A549 treated with Mapracorat at 1 μM for 4 hours (cell line): Measurements from ENCODE around the gene B4GALNT1. TPM values are rescaled to one million over a fixed set of nuclear protein-coding genes. Genes with fewer than 3 reads are reported as not detected.

ENCODE experiments used
- total RNA-seq: library from RNA; stranded (reverse); fragments of 200-300 nt; extraction: Qiagen RNA extraction; gene quantifications from 5 replicates; pipeline ENCODE4 v1.2.3, GENCODE V29; 2022

B4GALNT1 gene
- total RNA-seq, result 30.6 to 47.9 TPM (median 44.0 TPM) in 5 replicates

DNA sequence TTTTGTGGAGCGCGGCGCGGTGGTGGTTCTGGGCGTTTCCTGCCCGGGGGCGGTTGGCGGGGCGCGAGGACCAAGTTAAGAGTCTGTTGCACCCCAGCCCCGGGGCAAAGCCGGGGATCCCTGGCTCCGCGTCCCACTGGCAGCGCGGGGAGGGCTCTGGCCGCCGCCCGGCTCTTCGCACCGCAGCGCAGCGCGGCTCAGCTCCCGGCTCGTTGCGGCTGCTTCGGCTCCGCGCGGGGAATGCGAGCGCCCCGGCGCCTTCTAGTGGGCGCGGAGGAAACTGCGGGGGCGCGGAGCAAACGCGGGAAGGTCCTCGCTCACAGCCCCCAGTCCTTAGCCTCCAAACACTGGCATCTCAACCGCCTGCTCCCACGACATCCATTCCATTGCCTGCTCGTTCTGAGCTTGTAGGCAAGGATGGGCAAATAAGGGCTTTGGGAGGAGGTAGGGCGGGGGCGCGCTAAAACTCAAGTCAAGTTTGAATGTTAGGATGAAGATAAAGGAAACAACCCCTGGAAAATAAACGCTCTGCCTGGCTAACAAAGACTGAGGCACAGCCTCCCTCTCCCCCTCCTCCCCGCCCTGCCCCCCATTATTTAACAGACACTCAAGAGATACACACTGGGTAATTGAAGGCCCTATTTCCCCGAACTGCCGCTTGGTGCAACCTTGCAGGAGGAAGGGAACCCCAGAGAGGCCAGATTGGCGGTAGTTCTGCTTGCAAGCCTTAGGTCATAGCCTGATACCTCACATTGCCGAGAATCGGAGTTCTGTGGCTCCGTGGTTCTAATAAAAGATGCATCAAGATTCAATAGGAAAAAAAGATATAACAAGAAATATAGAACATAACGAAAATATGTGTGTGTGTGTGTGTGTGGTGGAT, at the start of gene B4GALNT1:
B4GALNT1 (minus strand) TSS at position 244 of the 883 bp plus-strand sequence. CDS start 1,069 bp downstream, outside the sequence.

DNA sequence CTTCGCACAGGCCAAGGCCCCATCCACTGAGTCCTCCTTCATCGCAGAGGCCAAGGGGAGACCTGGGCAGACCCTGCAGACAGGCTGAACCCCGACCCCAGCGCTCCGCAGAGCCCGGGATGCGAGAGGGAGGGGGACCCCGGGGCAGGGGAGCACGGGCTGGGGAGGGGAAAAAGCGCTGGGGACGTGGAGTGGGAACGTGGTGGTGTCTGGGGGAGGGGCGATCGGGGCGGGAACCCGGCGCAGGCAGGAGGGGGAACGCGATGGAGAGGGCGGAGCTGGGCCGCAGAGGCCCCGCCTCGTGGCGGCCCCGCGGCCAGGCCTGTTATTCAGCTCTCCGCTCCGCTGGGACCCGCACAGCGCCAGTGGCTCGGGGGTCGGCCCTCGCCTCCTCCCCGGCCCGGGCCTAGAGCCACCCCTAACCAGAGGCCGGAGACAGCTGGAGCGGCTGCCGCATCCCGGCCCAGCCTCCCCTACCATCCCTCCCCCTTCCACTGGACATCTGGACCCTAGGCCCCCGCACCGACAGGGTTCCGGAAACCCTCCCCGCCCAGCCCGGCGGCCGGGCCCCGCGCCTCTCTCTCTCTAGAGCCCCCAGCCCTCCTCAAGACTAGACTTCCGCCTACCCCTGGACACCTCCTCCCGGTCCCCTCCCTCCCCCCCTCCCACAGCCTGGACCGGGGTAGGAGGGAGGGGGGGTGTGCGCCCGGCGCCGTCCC, 21.7 kb downstream of the B4GALNT1 start, which contains the start of gene ARHGEF25:
ARHGEF25 (plus strand) TSS at position 328 of the 719 bp plus-strand sequence. CDS start 460 bp downstream, outside the sequence.

GRCh38 chr12:57604454-57604991, 28.5 kb downstream of the B4GALNT1 start, which contains the start of gene DTX3:
Gene DTX3 (plus strand): TSS chr12:57604824. CDS start chr12:57606518, 1,694 bp downstream.

DNA sequence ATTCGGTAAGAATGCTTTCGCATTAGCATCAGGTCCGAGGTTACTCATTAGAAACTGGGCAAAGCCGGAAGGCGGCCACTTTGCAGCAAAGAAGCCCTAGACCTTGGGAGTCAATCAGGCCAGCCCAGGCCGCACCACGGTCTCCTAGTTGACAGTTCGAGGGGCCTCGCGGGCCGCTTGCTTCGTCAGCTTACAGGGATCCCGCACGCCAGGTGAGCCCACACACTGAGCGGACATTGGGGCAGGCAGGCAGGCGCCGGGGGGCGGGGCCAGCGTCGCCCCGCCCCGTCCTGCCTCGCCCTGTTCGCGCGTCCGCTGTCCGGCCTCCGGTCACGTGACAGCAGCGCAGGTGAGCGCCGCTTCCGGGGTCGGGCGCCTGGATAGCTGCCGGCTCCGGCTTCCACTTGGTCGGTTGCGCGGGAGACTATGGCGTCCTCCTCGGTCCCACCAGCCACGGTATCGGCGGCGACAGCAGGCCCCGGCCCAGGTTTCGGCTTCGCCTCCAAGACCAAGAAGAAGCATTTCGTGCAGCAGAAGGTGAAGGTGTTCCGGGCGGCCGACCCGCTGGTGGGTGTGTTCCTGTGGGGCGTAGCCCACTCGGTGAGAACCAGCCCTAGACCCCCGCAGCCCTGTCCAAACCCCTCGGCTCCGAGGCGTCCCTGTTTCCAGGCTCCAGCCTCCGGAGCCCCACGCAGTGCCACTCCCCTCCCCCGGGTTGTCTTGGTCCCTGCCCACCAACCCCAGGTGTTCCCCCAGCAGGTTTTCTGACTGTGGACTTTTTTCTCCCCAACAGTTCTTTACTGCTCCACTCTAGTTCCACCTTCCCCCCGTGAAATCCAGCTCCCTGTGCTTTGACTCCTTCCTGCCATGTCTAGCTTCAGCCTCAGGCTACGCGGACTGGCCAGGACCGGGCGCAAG, 41.9 kb downstream of the B4GALNT1 start, which contains the start of gene PIP4K2C:
PIP4K2C (plus strand) TSS at position 329 of the 918 bp plus-strand sequence; CDS start at position 427, 98 bp downstream.

Other genes with a start within 250 kb of the B4GALNT1 start
- 7.2 to 8.8 TPM (median 7.9 TPM) in 5 replicates for gene R3HDM2, start 202.2 kb downstream of the B4GALNT1 start, total RNA-seq
- not detected in 5 replicates for gene INHBC, start 198.4 kb downstream of the B4GALNT1 start, total RNA-seq
- gene INHBE, start 177.9 kb downstream of the B4GALNT1 start, total RNA-seq, result 0.05 to 0.09 TPM in 2 of 5 replicates, not detected in the others
- 5.7 to 7.0 TPM (median 6.5 TPM) in 5 replicates for gene GLI1, start 173.4 kb downstream of the B4GALNT1 start, total RNA-seq
- 0.19 to 0.83 TPM (median 0.35 TPM) in 5 replicates for gene ARHGAP9, start 153.3 kb downstream of the B4GALNT1 start, total RNA-seq
- 137 to 249 TPM (median 138 TPM) in 5 replicates for gene MARS1, start 145.1 kb downstream of the B4GALNT1 start, total RNA-seq
- 27.8 to 30.1 TPM (median 28.8 TPM) in 5 replicates for gene DDIT3, start 112.7 kb downstream of the B4GALNT1 start, total RNA-seq
- 19.4 to 27.6 TPM (median 26.6 TPM) in 5 replicates for gene MBD6, start 110.4 kb downstream of the B4GALNT1 start, total RNA-seq
- 117 to 160 TPM (median 118 TPM) in 5 replicates for gene DCTN2, start 86.0 kb downstream of the B4GALNT1 start, total RNA-seq
- 0.13 to 0.29 TPM (median 0.20 TPM) in 5 replicates for gene KIF5A, start 83.2 kb downstream of the B4GALNT1 start, total RNA-seq
- 38.3 to 48.9 TPM (median 42.1 TPM) in 5 replicates for gene PIP4K2C, start 42.0 kb downstream of the B4GALNT1 start, total RNA-seq
- 16.1 to 21.0 TPM (median 17.8 TPM) in 5 replicates for gene DTX3, start 28.4 kb downstream of the B4GALNT1 start, total RNA-seq
- 4.4 to 5.9 TPM (median 5.3 TPM) in 5 replicates for gene ARHGEF25, start 21.8 kb downstream of the B4GALNT1 start, total RNA-seq
- 113 to 119 TPM (median 115 TPM) in 5 replicates for gene OS9, start 60.9 kb upstream of the B4GALNT1 start, total RNA-seq
- gene AGAP2, start 105.5 kb upstream of the B4GALNT1 start, total RNA-seq, result 0.08 to 0.23 TPM (median 0.14 TPM) in 5 replicates
- 15.2 to 21.0 TPM (median 16.4 TPM) in 5 replicates for gene TSPAN31, start 111.8 kb upstream of the B4GALNT1 start, total RNA-seq
- 237 to 273 TPM (median 248 TPM) in 5 replicates for gene CDK4, start 119.1 kb upstream of the B4GALNT1 start, total RNA-seq
- gene MARCHF9, start 121.9 kb upstream of the B4GALNT1 start, total RNA-seq, result 6.9 to 8.7 TPM (median 7.3 TPM) in 5 replicates
- 1.5 to 2.8 TPM (median 1.7 TPM) in 5 replicates for gene CYP27B1, start 133.9 kb upstream of the B4GALNT1 start, total RNA-seq
- gene METTL1, start 138.9 kb upstream of the B4GALNT1 start, total RNA-seq, result 47.6 to 55.6 TPM (median 52.6 TPM) in 5 replicates
- 4.8 to 5.7 TPM (median 5.6 TPM) in 5 replicates for gene EEF1AKMT3, start 139.4 kb upstream of the B4GALNT1 start, total RNA-seq
- 66.3 to 77.2 TPM (median 75.5 TPM) in 5 replicates for gene TSFM, start 149.6 kb upstream of the B4GALNT1 start, total RNA-seq
- 0.38 to 0.92 TPM (median 0.54 TPM) in 5 replicates for gene AVIL, start 185.5 kb upstream of the B4GALNT1 start, total RNA-seq
- gene CTDSP2, start 213.5 kb upstream of the B4GALNT1 start, total RNA-seq, result 42.7 to 57.2 TPM (median 51.1 TPM) in 5 replicates